Measurements from ENCODE around the gene RUFY3. TPM values are rescaled to one million over a fixed set of nuclear protein-coding genes. Genes with fewer than 3 reads are reported as not detected.
A peak's percentile ranks its signal among the peaks of the same experiment; 100 is the strongest.

RUFY3 gene
- total and polyA plus RNA-seq, 9 of the 15 experiments (the other 6 are each of a cell fraction or from before 2014, with no cell fraction given), result 4.2 to 31.1 (median 21.5) TPM

- no peak for TF ChIP-seq ZNF318 (IDR thresholded peaks at IDR 0.05; ENCODE audit: borderline replicate concordance in 1 of 2, low read depth in 1 of 2)
- TF ChIP-seq NCOA1 (IDR thresholded peaks at IDR 0.05; ENCODE audit: low read depth), result no peak
- no peak for TF ChIP-seq CBX2 (IDR thresholded peaks at IDR 0.05; ENCODE audit: insufficient read depth, low read length, poor library complexity, severe bottlenecking)
- TF ChIP-seq ZNF518B (CRISPR knock-in tag; IDR thresholded peaks at IDR 0.05), result no peak
- TF ChIP-seq ARID3A (IDR thresholded peaks at IDR 0.05; ENCODE audit: borderline replicate concordance, low read depth, low read length), result no peak
- no peak for TF ChIP-seq THAP7 (CRISPR knock-in tag; IDR thresholded peaks at IDR 0.05)
- TF ChIP-seq ELF4 (CRISPR knock-in tag; IDR thresholded peaks at IDR 0.05), result no peak
- peak; percentile 62; the same call in 1 of the 2 replicates for TF ChIP-seq NKRF (IDR thresholded peaks at IDR 0.05; ENCODE audit: borderline replicate concordance)
These were observed 16.4 kb upstream of the RUFY3 start (continued) for GRCh38 chr4:70705183-70706043.

Measured in K562 (cell line).